Measurements from ENCODE around the gene HMCN1.

The HMCN1 gene

GRCh38 chr1:185759061-185759460, 24.9 kb downstream of the HMCN1 start:
- TF ChIP-seq CTCF (conservative IDR thresholded peaks at IDR 0.05; ENCODE audit: low read depth) = no peak
- ChIA-PET POLR2A (ENCODE audit: low non-redundant PET) (no interaction called here), CTCF (interaction anchor here (0.6 to 0.7 kb wide), 2 partner anchors 18 to 123 kb away, joined by 6 to 8 read pairs; no protein-coding TSS in a partner anchor)
- no peak overlapping the region for H3K27ac ChIP-seq
- no peak for DNase-seq (ENCODE audit: low spot score)

- ChIA-PET CTCF (interaction anchor here (0.6 kb wide), 1 partner anchor 11 kb away, joined by 5 read pairs; no protein-coding TSS in a partner anchor), POLR2A (ENCODE audit: low non-redundant PET) (no interaction called here)
- no peak overlapping the region for H3K27ac ChIP-seq
- no peak for TF ChIP-seq CTCF (conservative IDR thresholded peaks at IDR 0.05; ENCODE audit: low read depth)
- DNase-seq (ENCODE audit: low spot score) = no peak
Observed at GRCh38 chr1:185761841-185762240, 27.6 kb downstream of the HMCN1 start.

GRCh38 chr1:185767508-185768120, 33.4 kb downstream of the HMCN1 start:
- CTCF ChIA-PET = no interaction called here
- POLR2A ChIA-PET (ENCODE audit: low non-redundant PET) = no interaction called here
- no peak overlapping the region for H3K27ac ChIP-seq
- no peak for DNase-seq (ENCODE audit: low spot score)
- TF ChIP-seq CTCF (conservative IDR thresholded peaks at IDR 0.05; ENCODE audit: low read depth) = no peak

GRCh38 chr1:185768371-185768770, 34.2 kb downstream of the HMCN1 start:
- POLR2A ChIA-PET (ENCODE audit: low non-redundant PET) = no interaction called here
- DNase-seq (ENCODE audit: low spot score) = no peak
- CTCF ChIA-PET = no interaction called here
- no peak overlapping the region for H3K27ac ChIP-seq
- no peak for TF ChIP-seq CTCF (conservative IDR thresholded peaks at IDR 0.05; ENCODE audit: low read depth)

- DNase-seq (ENCODE audit: low spot score) = no peak
- ChIA-PET POLR2A (ENCODE audit: low non-redundant PET) (no interaction called here), CTCF (interaction anchor here (0.9 kb wide), 1 partner anchor 49 kb away, joined by 3 read pairs; no protein-coding TSS in a partner anchor)
- H3K27ac ChIP-seq = no peak overlapping the region
- no peak for TF ChIP-seq CTCF (conservative IDR thresholded peaks at IDR 0.05; ENCODE audit: low read depth)
Observed at GRCh38 chr1:185769136-185769535, 34.9 kb downstream of the HMCN1 start.

GRCh38 chr1:185774394-185774793, 40.2 kb downstream of the HMCN1 start:
- no peak for TF ChIP-seq CTCF (conservative IDR thresholded peaks at IDR 0.05; ENCODE audit: low read depth)
- DNase-seq (ENCODE audit: low spot score) = no peak
- H3K27ac ChIP-seq = no peak overlapping the region
- ChIA-PET POLR2A (ENCODE audit: low non-redundant PET) (no interaction called here), CTCF (no interaction called here)

All from RWPE1 (cell line).